ENCODE measurements around the gene ARHGAP42. TPM values are rescaled to one million over a fixed set of nuclear protein-coding genes. Genes with fewer than 3 reads are reported as not detected.

Gene ARHGAP42
- total and polyA plus RNA-seq, 2 of the 13 experiments (the other 11 are each of a cell fraction or from before 2014, with no cell fraction given) = 2.5 to 4.3 TPM

GRCh38 chr11:101034076-101034475 is 347.0 kb downstream of the ARHGAP42 start:
- ATAC-seq = no peak
- POLR2A ChIA-PET = no interaction called here

GRCh38 chr11:101035872-101036271 is 348.8 kb downstream of the ARHGAP42 start:
- ATAC-seq (no peak), DNase-seq (ENCODE audit: low spot score) (no peak), FAIRE-seq (no peak)
- no peak overlapping the region for H3K9ac ChIP-seq (ENCODE audit: insufficient read depth, low read depth, low read length)
- no peaks in the 10 kb centered on the region; a peak in 1 of 5 replicates for H3K27me3 ChIP-seq (ENCODE audit: control insufficient read depth in 1 of 2, insufficient read depth in 2 of 2, low read length in 2 of 2)
- CTCF ChIA-PET (ENCODE audit: low intra/inter-chr PET ratio, low total read pairs) = no interaction called here
- no peaks in the 10 kb centered on the region for H3K9me3 ChIP-seq (ENCODE audit: low read length)
- no TSS peak for BruUV-seq (replicated peaks)
- intact Hi-C loops (cut with micrococcal nuclease; ENCODE audit: unreplicated experiment) (no loop called here), in situ Hi-C loops (cut with HindIII; ENCODE audit: extremely low pct_ligation_motif_present, low pct_unique_long_range_greater_than_20kb) (no loop called here)
- WGBS (ENCODE audit: low lambda C conversion rate) = 0% methylated on average over 1 of the region's 1 CpG
- no peak overlapping the region for H3K4me2 ChIP-seq (ENCODE audit: low read depth, low read length)
- H2AFZ ChIP-seq (ENCODE audit: low read length) = no peak overlapping the region
- no peak overlapping the region for H3K27ac ChIP-seq (ENCODE audit: extremely low read length, insufficient read depth, low read length)
- H3K4me3 ChIP-seq (replicated peaks in 1 of 3; ENCODE audit: insufficient read depth in 1 of 3, low read depth in 2 of 3, low read length in 3 of 3) = no peak overlapping the region
- H3K4me1 ChIP-seq (ENCODE audit: insufficient read depth, low read length) = no peaks in the 10 kb centered on the region
- H4K20me1 ChIP-seq (ENCODE audit: insufficient read depth, low read length) = no peaks in the 10 kb centered on the region
- POLR2A ChIA-PET = no interaction called here
- H3K36me3 ChIP-seq (replicated peaks in 1 of 2; ENCODE audit: control insufficient read depth in 1 of 2, insufficient read depth in 2 of 2, low read length in 2 of 2) = no peaks in the 10 kb centered on the region
- no peaks in the 10 kb centered on the region for H3K79me2 ChIP-seq (ENCODE audit: insufficient read depth, low read length)
- TF ChIP-seq RXRB (CRISPR knock-in tag; IDR thresholded peaks at IDR 0.05; ENCODE audit: borderline replicate concordance) = no peak
- no peak for TF ChIP-seq ZNF205 (CRISPR knock-in tag; IDR thresholded peaks at IDR 0.05)
- TF ChIP-seq RAD21 (CRISPR knock-in tag; IDR thresholded peaks at IDR 0.05) = no peak
- no peak for TF ChIP-seq STAT5B (CRISPR knock-in tag; IDR thresholded peaks at IDR 0.05)
- no peak for TF ChIP-seq KAT2B (IDR thresholded peaks at IDR 0.05; ENCODE audit: borderline replicate concordance, low read depth, low read length)
- TF ChIP-seq ZNF564 (CRISPR knock-in tag; IDR thresholded peaks at IDR 0.05) = no peak
- TF ChIP-seq ZNF616 (CRISPR knock-in tag; IDR thresholded peaks at IDR 0.05; ENCODE audit: low read depth) = no peak
- no peak for TF ChIP-seq ZNF17 (CRISPR knock-in tag; IDR thresholded peaks at IDR 0.05)
- TF ChIP-seq, protein P1, sequence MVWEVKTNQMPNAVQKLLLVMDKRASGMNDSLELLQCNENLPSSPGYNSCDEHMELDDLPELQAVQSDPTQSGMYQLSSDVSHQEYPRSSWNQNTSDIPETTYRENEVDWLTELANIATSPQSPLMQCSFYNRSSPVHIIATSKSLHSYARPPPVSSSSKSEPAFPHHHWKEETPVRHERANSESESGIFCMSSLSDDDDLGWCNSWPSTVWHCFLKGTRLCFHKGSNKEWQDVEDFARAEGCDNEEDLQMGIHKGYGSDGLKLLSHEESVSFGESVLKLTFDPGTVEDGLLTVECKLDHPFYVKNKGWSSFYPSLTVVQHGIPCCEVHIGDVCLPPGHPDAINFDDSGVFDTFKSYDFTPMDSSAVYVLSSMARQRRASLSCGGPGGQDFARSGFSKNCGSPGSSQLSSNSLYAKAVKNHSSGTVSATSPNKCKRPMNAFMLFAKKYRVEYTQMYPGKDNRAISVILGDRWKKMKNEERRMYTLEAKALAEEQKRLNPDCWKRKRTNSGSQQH (CRISPR knock-in tag; IDR thresholded peaks at IDR 0.05; ENCODE audit: low read depth) = no peak
- TF ChIP-seq KLF13 (CRISPR knock-in tag; IDR thresholded peaks at IDR 0.05) = no peak
- TF ChIP-seq SP4 (CRISPR knock-in tag; IDR thresholded peaks at IDR 0.05) = no peak
- TF ChIP-seq, protein P2, sequence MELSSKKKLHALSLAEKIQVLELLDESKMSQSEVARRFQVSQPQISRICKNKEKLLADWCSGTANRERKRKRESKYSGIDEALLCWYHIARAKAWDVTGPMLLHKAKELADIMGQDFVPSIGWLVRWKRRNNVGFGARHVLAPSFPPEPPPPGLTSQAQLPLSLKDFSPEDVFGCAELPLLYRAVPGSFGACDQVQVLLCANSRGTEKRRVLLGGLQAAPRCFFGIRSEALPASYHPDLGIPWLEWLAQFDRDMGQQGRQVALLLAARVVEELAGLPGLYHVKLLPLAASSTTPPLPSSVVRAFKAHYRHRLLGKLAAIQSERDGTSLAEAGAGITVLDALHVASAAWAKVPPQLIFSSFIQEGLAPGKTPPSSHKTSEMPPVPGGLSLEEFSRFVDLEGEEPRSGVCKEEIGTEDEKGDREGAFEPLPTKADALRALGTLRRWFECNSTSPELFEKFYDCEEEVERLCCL (CRISPR knock-in tag; IDR thresholded peaks at IDR 0.05; ENCODE audit: borderline replicate concordance) = no peak
- no peak for TF ChIP-seq NFIC (IDR thresholded peaks at IDR 0.05; ENCODE audit: low read length)
- TF ChIP-seq ELK4 (CRISPR knock-in tag; IDR thresholded peaks at IDR 0.05; ENCODE audit: borderline replicate concordance) = no peak
- TF ChIP-seq THAP11 (CRISPR knock-in tag; IDR thresholded peaks at IDR 0.05) = no peak

More at GRCh38 chr11:101034076-101034475, 347.0 kb downstream of the ARHGAP42 start:
- TF ChIP-seq SIX4 (CRISPR knock-in tag; IDR thresholded peaks at IDR 0.05) (no peak), ZNF792 (CRISPR knock-in tag; IDR thresholded peaks at IDR 0.05) (no peak), ZBTB1 (CRISPR knock-in tag; IDR thresholded peaks at IDR 0.05; ENCODE audit: borderline replicate concordance) (no peak), ATF1 (CRISPR knock-in tag; IDR thresholded peaks at IDR 0.05) (no peak)
- Histone ChIP-seq H3K9ac (ENCODE audit: insufficient read depth, low read depth, low read length) (no peak overlapping the region), H3K4me1 (ENCODE audit: insufficient read depth, low read length) (no peaks in the 10 kb centered on the region), H3K79me2 (ENCODE audit: insufficient read depth, low read length) (no peaks in the 10 kb centered on the region), H2AFZ (ENCODE audit: low read length) (no peak overlapping the region), H3K27ac (ENCODE audit: extremely low read length, insufficient read depth, low read length) (no peak overlapping the region), H3K4me2 (ENCODE audit: low read depth, low read length) (no peak overlapping the region), H3K27me3 (ENCODE audit: control insufficient read depth in 1 of 2, insufficient read depth in 2 of 2, low read length in 2 of 2) (no peaks in the 10 kb centered on the region; a peak in 1 of 5 replicates), H4K20me1 (ENCODE audit: insufficient read depth, low read length) (no peaks in the 10 kb centered on the region), H3K9me3 (ENCODE audit: low read length) (no peaks in the 10 kb centered on the region), H3K36me3 (replicated peaks in 1 of 2; ENCODE audit: control insufficient read depth in 1 of 2, insufficient read depth in 2 of 2, low read length in 2 of 2) (no peaks in the 10 kb centered on the region), H3K4me3 (replicated peaks in 1 of 3; ENCODE audit: insufficient read depth in 1 of 3, low read depth in 2 of 3, low read length in 3 of 3) (no peak overlapping the region)
- in situ Hi-C loops (cut with HindIII; ENCODE audit: extremely low pct_ligation_motif_present, low pct_unique_long_range_greater_than_20kb) (no loop called here), intact Hi-C loops (cut with micrococcal nuclease; ENCODE audit: unreplicated experiment) (no loop called here)
- CTCF ChIA-PET (ENCODE audit: low intra/inter-chr PET ratio, low total read pairs) = no interaction called here
- FAIRE-seq (no peak), DNase-seq (ENCODE audit: low spot score) (no peak)
- WGBS (ENCODE audit: low lambda C conversion rate) = 27% methylated on average over 4 of the region's 4 CpGs
- no TSS peak for BruUV-seq (replicated peaks)

All from HepG2 (cell line).